GM12891 (cell line): ENCODE data around the gene HDAC2.

Source experiments
- POLR2A ChIP-seq: IDR thresholded peaks from 2 replicates; pipeline ENCODE4 v1.6.1; 2011; ENCODE audit warnings: low read depth, low read length, control low read depth
- POLR2AphosphoS5 ChIP-seq: IDR thresholded peaks from 2 replicates; pipeline ENCODE4 v1.6.1; 2011; ENCODE audit warnings: low read depth, low read length, control low read depth
- SPI1 ChIP-seq: IDR thresholded peaks from 2 replicates; pipeline ENCODE4 v1.6.1; 2011; ENCODE audit warnings: low read depth, low read length, control low read depth

DNA sequence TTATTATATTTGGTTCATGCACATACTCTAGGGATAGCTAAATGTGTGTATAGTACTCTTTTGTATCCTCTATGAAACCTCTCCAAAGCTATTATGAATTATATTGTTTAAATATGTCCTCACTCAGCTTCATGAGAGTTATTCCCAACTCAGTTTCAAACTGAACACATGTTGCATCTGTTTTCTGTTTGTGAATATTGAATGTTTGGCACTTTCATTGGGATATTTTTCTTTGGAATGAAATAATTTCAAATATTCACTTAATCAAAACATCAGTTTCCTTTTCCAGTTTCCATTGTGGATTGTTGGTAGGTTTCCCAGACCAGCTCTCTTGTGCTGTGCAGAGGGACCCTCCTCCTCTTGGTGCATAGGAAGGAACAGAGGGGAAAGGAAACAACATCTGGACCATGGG, 46.6 kb downstream of the HDAC2 start:
- no peak for TF ChIP-seq POLR2A
- TF ChIP-seq POLR2AphosphoS5: no peak
- no peak for TF ChIP-seq SPI1
